Activated T-cell treated with anti-CD3 and anti-CD28 coated beads, Interleukin-2, amount 50 U/mL, for 1 hour (primary cell): ENCODE data around the gene MLST8.
"Not testable (repeated sequence)": the region's sequence is repeated elsewhere in the genome, so short reads cannot be mapped to it uniquely, and the experiment has no call there.

Experiments used
- DNase-seq: peaks from one replicate; pipeline ENCODE4 v3.0.0-alpha.2; 2020

The MLST8 gene

GRCh38 chr16:2252806-2253148, 47.5 kb downstream of the MLST8 start:
- no peak for DNase-seq

- DNase-seq: no peak
These were observed 48.0 kb downstream of the MLST8 start for GRCh38 chr16:2253293-2253692.

GRCh38 chr16:2256531-2257140, 51.4 kb downstream of the MLST8 start:
- DNase-seq: no peak

GRCh38 chr16:2257726-2258125, 52.5 kb downstream of the MLST8 start:
- no peak for DNase-seq

- not testable (repeated sequence) for DNase-seq
These were observed 53.3 kb downstream of the MLST8 start for GRCh38 chr16:2258530-2258929.
